IMR-90 (cell line): ENCODE results near the gene GMPR. TPM values are rescaled to one million over a fixed set of nuclear protein-coding genes. Genes with fewer than 3 reads are reported as not detected.

Experiments
- CEBPB ChIP-seq: IDR thresholded peaks from 2 replicates; pipeline ENCODE4 v1.6.1; 2012; ENCODE audit warnings: low read depth, low read length, improper control_type of control experiment
- NFE2L2 ChIP-seq: fragments of 150-350 bp; IDR thresholded peaks from 2 replicates; pipeline ENCODE4 v1.6.1; 2016; ENCODE audit warnings: low read depth, mild to moderate bottlenecking, low read length
- POLR2A ChIP-seq: IDR thresholded peaks from 2 replicates; pipeline ENCODE4 v1.6.1; 2012; ENCODE audit warnings: mild to moderate bottlenecking, low read depth, low read length
- RFX5 ChIP-seq: IDR thresholded peaks from 2 replicates; pipeline ENCODE4 v1.8.0; 2012; ENCODE audit warnings: low read depth, mild to moderate bottlenecking, low read length, moderate library complexity
- polyA plus RNA-seq, 3 experiments: library from polyadenylated mRNA; depleted of rRNA; stranded (reverse); fragments of >200 nt; gene quantifications; 2 replicates each; pipeline ENCODE4 v1.2.3, GENCODE V29; 2012; ENCODE audit warnings: low replicate concordance in 1 of 3
- total RNA-seq: library from RNA; depleted of rRNA; stranded (reverse); fragments of >200 nt; gene quantifications from 2 replicates; pipeline ENCODE4 v1.2.3, GENCODE V29; 2012
- TF ChIP-seq, protein P1 (sequence below): conservative IDR thresholded peaks from 2 replicates; pipeline ENCODE4 v1.5.1; 2012; ENCODE audit warnings: mild to moderate bottlenecking, low read depth, low read length, improper control_type of control experiment

Gene GMPR
- total and polyA plus RNA-seq, 2 of the 4 experiments (the other 2 are of a cell fraction) = 6.3 to 8.6 TPM

GRCh38 chr6:16318538-16318937 is 80.2 kb downstream of the GMPR start (continued):
- TF ChIP-seq, protein P1, sequence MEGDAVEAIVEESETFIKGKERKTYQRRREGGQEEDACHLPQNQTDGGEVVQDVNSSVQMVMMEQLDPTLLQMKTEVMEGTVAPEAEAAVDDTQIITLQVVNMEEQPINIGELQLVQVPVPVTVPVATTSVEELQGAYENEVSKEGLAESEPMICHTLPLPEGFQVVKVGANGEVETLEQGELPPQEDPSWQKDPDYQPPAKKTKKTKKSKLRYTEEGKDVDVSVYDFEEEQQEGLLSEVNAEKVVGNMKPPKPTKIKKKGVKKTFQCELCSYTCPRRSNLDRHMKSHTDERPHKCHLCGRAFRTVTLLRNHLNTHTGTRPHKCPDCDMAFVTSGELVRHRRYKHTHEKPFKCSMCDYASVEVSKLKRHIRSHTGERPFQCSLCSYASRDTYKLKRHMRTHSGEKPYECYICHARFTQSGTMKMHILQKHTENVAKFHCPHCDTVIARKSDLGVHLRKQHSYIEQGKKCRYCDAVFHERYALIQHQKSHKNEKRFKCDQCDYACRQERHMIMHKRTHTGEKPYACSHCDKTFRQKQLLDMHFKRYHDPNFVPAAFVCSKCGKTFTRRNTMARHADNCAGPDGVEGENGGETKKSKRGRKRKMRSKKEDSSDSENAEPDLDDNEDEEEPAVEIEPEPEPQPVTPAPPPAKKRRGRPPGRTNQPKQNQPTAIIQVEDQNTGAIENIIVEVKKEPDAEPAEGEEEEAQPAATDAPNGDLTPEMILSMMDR = no peak
- TF ChIP-seq RFX5 = no peak
- TF ChIP-seq NFE2L2 = peak; percentile 33; the same call in 1 of the 2 replicates
- TF ChIP-seq POLR2A = peak; percentile 31; the same call in 1 of the 2 replicates
- TF ChIP-seq CEBPB = no peak
